Endometrial microvascular endothelial cells (primary cell): ENCODE results near the gene SLC19A1. TPM values are rescaled to one million over a fixed set of nuclear protein-coding genes. Genes with fewer than 3 reads are reported as not detected.

Experiments used
- in situ Hi-C: cut with HindIII; loops from 2 replicates; pipeline ENCODE4 v1.10.0; 2017; ENCODE audit warnings: low sequenced_read_pairs, low pct_unique_long_range_greater_than_20kb; ENCODE audit errors: inconsistent ontology term
- total RNA-seq: library from RNA; depleted of rRNA; stranded (reverse); fragments of >200 nt; gene quantifications from one replicate; pipeline ENCODE4 v1.2.3, GENCODE V29; 2015; ENCODE audit errors: inconsistent ontology term

The SLC19A1 gene
- total RNA-seq, 1 donor from 2014 or later = 32.3 TPM

GRCh38 chr21:45488931-45489721 lies 53.1 kb downstream of the SLC19A1 start:
- in situ Hi-C loops = no loop called here

GRCh38 chr21:45487891-45488600 lies 54.2 kb downstream of the SLC19A1 start:
- in situ Hi-C loops = no loop called here

GRCh38 chr21:45487161-45487806 lies 55.0 kb downstream of the SLC19A1 start:
- in situ Hi-C loops = no loop called here

GRCh38 chr21:45486443-45487160 lies 55.6 kb downstream of the SLC19A1 start:
- in situ Hi-C loops = no loop called here

- in situ Hi-C loops = no loop called here
Observed at GRCh38 chr21:45485686-45486442, 56.4 kb downstream of the SLC19A1 start.

- in situ Hi-C loops = no loop called here
Observed at GRCh38 chr21:45484318-45484717, 57.9 kb downstream of the SLC19A1 start.

- in situ Hi-C loops = no loop called here
Observed at GRCh38 chr21:45482899-45483821, 59.1 kb downstream of the SLC19A1 start.

- in situ Hi-C loops = no loop called here
Observed at GRCh38 chr21:45481977-45482898, 60.0 kb downstream of the SLC19A1 start.

GRCh38 chr21:45481566-45481965 lies 60.7 kb downstream of the SLC19A1 start:
- in situ Hi-C loops = no loop called here

- in situ Hi-C loops = no loop called here
Observed at GRCh38 chr21:45480701-45481500, 61.3 kb downstream of the SLC19A1 start.

GRCh38 chr21:45479691-45480675 lies 62.3 kb downstream of the SLC19A1 start:
- in situ Hi-C loops = no loop called here

GRCh38 chr21:45478816-45479669 lies 63.2 kb downstream of the SLC19A1 start:
- in situ Hi-C loops = no loop called here

GRCh38 chr21:45478115-45478801 lies 64.0 kb downstream of the SLC19A1 start:
- in situ Hi-C loops = no loop called here
